GM12872 (cell line): ENCODE data around the gene EGFL8.

Experiments used
- CTCF ChIP-seq: IDR thresholded peaks from 3 replicates; pipeline ENCODE4 v1.5.1; 2011; ENCODE audit warnings: low read depth, mild to moderate bottlenecking, low read length, moderate library complexity; ENCODE audit not compliant: insufficient read depth

EGFL8 gene

GRCh38 chr6:32152769-32153563 lies 11.4 kb upstream of the EGFL8 start:
- TF ChIP-seq CTCF, result no peak

GRCh38 chr6:32153564-32154513 lies 10.6 kb upstream of the EGFL8 start, which contains the start of gene PPT2:
Gene PPT2 (plus strand): TSS chr6:32154141. CDS start chr6:32154595, 454 bp downstream.
- TF ChIP-seq CTCF, result no peak

GRCh38 chr6:32154514-32155161 lies 9.8 kb upstream of the EGFL8 start:
- TF ChIP-seq CTCF, result peak; percentile 59

- no peak for TF ChIP-seq CTCF
These were observed 7.5 kb upstream of the EGFL8 start for GRCh38 chr6:32156891-32157290.

- no peak for TF ChIP-seq CTCF
These were observed 6.3 kb upstream of the EGFL8 start for GRCh38 chr6:32158052-32158451.

- no peak for TF ChIP-seq CTCF
These were observed 686 bp upstream of the EGFL8 start for GRCh38 chr6:32163559-32164258.
